ENCODE data around the gene VPS54.
"Not testable (repeated sequence)": the region's sequence is repeated elsewhere in the genome, so short reads cannot be mapped to it uniquely, and the experiment has no call there.

Gene VPS54

GRCh38 chr2:63990072-63990471 is 29.2 kb downstream of the VPS54 start:
- H3K4me1 ChIP-seq (ENCODE audit: control insufficient read depth in 1 of 2, insufficient read depth in 2 of 2, low read length in 2 of 2), result peaks cover 3 to 9% of the 10 kb centered on the region in 2 donors
- H3K36me3 ChIP-seq (ENCODE audit: control insufficient read depth in 1 of 2, insufficient read depth in 2 of 2, low read length in 2 of 2), result no peaks in the 10 kb centered on the region
- H3K27me3 ChIP-seq (ENCODE audit: low read depth, low read length), result no peaks in the 10 kb centered on the region
- H3K4me3 ChIP-seq (ENCODE audit: low read depth in 1 of 2, low read length in 2 of 2), result no peak overlapping the region
- no peak overlapping the region for H3K27ac ChIP-seq (ENCODE audit: low read length)
- no peaks in the 10 kb centered on the region for H3K9me3 ChIP-seq (ENCODE audit: control insufficient read depth in 1 of 2, low read length in 2 of 2)

- peaks cover 3 to 13% of the 10 kb centered on the region in 2 donors for H3K4me1 ChIP-seq (ENCODE audit: control insufficient read depth in 1 of 2, insufficient read depth in 2 of 2, low read length in 2 of 2)
- not testable (repeated sequence) for H3K27ac ChIP-seq (ENCODE audit: low read length); H3K27me3 ChIP-seq (ENCODE audit: low read depth, low read length); H3K4me3 ChIP-seq (ENCODE audit: low read depth in 1 of 2, low read length in 2 of 2); H3K9me3 ChIP-seq (ENCODE audit: control insufficient read depth in 1 of 2, low read length in 2 of 2); H3K36me3 ChIP-seq (ENCODE audit: control insufficient read depth in 1 of 2, insufficient read depth in 2 of 2, low read length in 2 of 2)
Observed at GRCh38 chr2:63988842-63989436, 30.3 kb downstream of the VPS54 start.

- H3K9me3 ChIP-seq (ENCODE audit: control insufficient read depth in 1 of 2, low read length in 2 of 2), result no peaks in the 10 kb centered on the region
- no peak overlapping the region for H3K4me3 ChIP-seq (ENCODE audit: low read depth in 1 of 2, low read length in 2 of 2)
- H3K27ac ChIP-seq (ENCODE audit: low read length), result no peak overlapping the region
- H3K27me3 ChIP-seq (ENCODE audit: low read depth, low read length), result no peaks in the 10 kb centered on the region
- H3K4me1 ChIP-seq (ENCODE audit: control insufficient read depth in 1 of 2, insufficient read depth in 2 of 2, low read length in 2 of 2), result peaks cover 3 to 13% of the 10 kb centered on the region in 2 donors
- peaks cover 0 to 18% of the 10 kb centered on the region in 2 donors for H3K36me3 ChIP-seq (ENCODE audit: control insufficient read depth in 1 of 2, insufficient read depth in 2 of 2, low read length in 2 of 2)
Observed at GRCh38 chr2:63984606-63985359, 34.4 kb downstream of the VPS54 start.

GRCh38 chr2:63983986-63984605 is 35.1 kb downstream of the VPS54 start:
- Histone ChIP-seq H3K27me3 (ENCODE audit: low read depth, low read length) (no peaks in the 10 kb centered on the region), H3K4me1 (ENCODE audit: control insufficient read depth in 1 of 2, insufficient read depth in 2 of 2, low read length in 2 of 2) (peaks cover 3 to 13% of the 10 kb centered on the region in 2 donors), H3K4me3 (ENCODE audit: low read depth in 1 of 2, low read length in 2 of 2) (no peak overlapping the region), H3K9me3 (ENCODE audit: control insufficient read depth in 1 of 2, low read length in 2 of 2) (no peaks in the 10 kb centered on the region), H3K36me3 (ENCODE audit: control insufficient read depth in 1 of 2, insufficient read depth in 2 of 2, low read length in 2 of 2) (peaks cover 0 to 18% of the 10 kb centered on the region in 2 donors), H3K27ac (ENCODE audit: low read length) (no peak overlapping the region)

DNA sequence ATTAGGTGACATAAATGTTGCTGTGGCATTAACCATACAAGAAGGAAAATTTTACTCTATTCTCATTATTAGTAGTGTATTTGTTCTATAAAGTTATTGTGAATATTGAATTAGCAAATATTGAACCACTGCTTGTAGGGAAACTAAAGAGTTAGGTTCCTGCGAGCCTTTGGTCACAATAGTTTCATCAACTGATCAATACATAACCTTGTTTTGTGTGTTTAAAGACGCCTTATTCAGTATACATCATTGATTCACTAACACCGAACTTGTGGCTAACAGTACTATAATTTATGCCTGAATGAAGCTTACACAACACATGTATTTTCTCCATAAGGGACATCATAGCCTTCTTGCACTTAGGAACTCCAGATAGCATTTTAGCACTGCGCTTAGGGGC is 36.9 kb downstream of the VPS54 start:
- no peak overlapping the region for H3K27ac ChIP-seq (ENCODE audit: low read length)
- no peaks in the 10 kb centered on the region for H3K27me3 ChIP-seq (ENCODE audit: low read depth, low read length)
- H3K9me3 ChIP-seq (ENCODE audit: control insufficient read depth in 1 of 2, low read length in 2 of 2), result no peaks in the 10 kb centered on the region
- H3K36me3 ChIP-seq (ENCODE audit: control insufficient read depth in 1 of 2, insufficient read depth in 2 of 2, low read length in 2 of 2), result peaks cover 0 to 18% of the 10 kb centered on the region in 2 donors
- peaks cover 3 to 13% of the 10 kb centered on the region in 2 donors for H3K4me1 ChIP-seq (ENCODE audit: control insufficient read depth in 1 of 2, insufficient read depth in 2 of 2, low read length in 2 of 2)
- H3K4me3 ChIP-seq (ENCODE audit: low read depth in 1 of 2, low read length in 2 of 2), result no peak overlapping the region

DNA sequence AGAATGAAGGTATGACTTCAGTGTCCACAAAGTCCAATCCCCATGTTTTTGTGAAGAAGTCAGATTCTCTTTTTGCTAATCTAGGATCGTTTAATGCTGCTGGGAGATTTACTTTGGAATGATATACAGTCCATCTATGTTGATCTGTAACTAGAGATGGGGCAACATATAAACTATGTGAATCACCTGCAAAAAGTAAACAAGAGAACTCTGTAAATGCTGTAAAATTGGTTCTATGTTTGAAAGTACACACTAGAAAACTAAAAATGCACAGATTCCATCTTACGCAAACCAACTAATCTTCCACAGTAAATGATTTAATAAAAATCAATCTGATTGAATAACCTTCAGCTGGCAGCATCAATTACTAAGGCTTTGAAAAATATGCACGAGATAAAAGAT is 37.5 kb downstream of the VPS54 start:
- no peak overlapping the region for H3K27ac ChIP-seq (ENCODE audit: low read length)
- H3K36me3 ChIP-seq (ENCODE audit: control insufficient read depth in 1 of 2, insufficient read depth in 2 of 2, low read length in 2 of 2), result peaks cover 0 to 18% of the 10 kb centered on the region in 2 donors
- H3K4me3 ChIP-seq (ENCODE audit: low read depth in 1 of 2, low read length in 2 of 2), result no peak overlapping the region
- H3K9me3 ChIP-seq (ENCODE audit: control insufficient read depth in 1 of 2, low read length in 2 of 2), result no peaks in the 10 kb centered on the region
- H3K4me1 ChIP-seq (ENCODE audit: control insufficient read depth in 1 of 2, insufficient read depth in 2 of 2, low read length in 2 of 2), result peaks cover 3 to 8% of the 10 kb centered on the region in 2 donors
- no peaks in the 10 kb centered on the region for H3K27me3 ChIP-seq (ENCODE audit: low read depth, low read length)

- H3K36me3 ChIP-seq (ENCODE audit: control insufficient read depth in 1 of 2, insufficient read depth in 2 of 2, low read length in 2 of 2), result peaks cover 0 to 23% of the 10 kb centered on the region in 2 donors
- H3K4me3 ChIP-seq (ENCODE audit: low read depth in 1 of 2, low read length in 2 of 2), result no peak overlapping the region
- H3K27ac ChIP-seq (ENCODE audit: low read length), result no peak overlapping the region
- H3K27me3 ChIP-seq (ENCODE audit: low read depth, low read length), result no peaks in the 10 kb centered on the region
- H3K9me3 ChIP-seq (ENCODE audit: control insufficient read depth in 1 of 2, low read length in 2 of 2), result no peaks in the 10 kb centered on the region
- peaks cover 3 to 8% of the 10 kb centered on the region in 2 donors for H3K4me1 ChIP-seq (ENCODE audit: control insufficient read depth in 1 of 2, insufficient read depth in 2 of 2, low read length in 2 of 2)
Observed at GRCh38 chr2:63980794-63981193, 38.4 kb downstream of the VPS54 start.

DNA sequence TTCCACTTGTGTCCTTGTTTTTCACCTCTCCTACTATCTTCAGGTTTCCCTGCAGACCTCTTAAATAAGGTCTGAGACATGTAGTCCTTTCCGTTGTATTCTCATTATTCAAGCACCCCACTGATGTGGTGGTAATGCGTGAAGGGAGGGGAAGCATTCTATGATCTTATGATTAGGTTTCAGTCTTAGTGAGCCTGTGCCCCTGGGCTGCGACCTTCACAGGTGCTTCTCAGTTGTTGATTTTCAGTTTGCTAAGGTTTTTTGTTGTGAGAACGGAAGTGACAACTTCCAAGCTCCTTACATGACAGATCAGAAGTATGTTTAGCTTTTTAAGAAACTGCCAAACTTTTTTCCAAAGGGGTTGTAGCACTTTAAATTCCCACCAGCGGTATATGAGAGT is 41.3 kb downstream of the VPS54 start:
- Histone ChIP-seq H3K4me1 (ENCODE audit: control insufficient read depth in 1 of 2, insufficient read depth in 2 of 2, low read length in 2 of 2) (no peaks in the 10 kb centered on the region), H3K27ac (ENCODE audit: low read length) (no peak overlapping the region), H3K9me3 (ENCODE audit: control insufficient read depth in 1 of 2, low read length in 2 of 2) (no peaks in the 10 kb centered on the region), H3K36me3 (ENCODE audit: control insufficient read depth in 1 of 2, insufficient read depth in 2 of 2, low read length in 2 of 2) (peaks cover 0 to 32% of the 10 kb centered on the region in 2 donors), H3K4me3 (ENCODE audit: low read depth in 1 of 2, low read length in 2 of 2) (no peak overlapping the region), H3K27me3 (ENCODE audit: low read depth, low read length) (no peaks in the 10 kb centered on the region)

DNA sequence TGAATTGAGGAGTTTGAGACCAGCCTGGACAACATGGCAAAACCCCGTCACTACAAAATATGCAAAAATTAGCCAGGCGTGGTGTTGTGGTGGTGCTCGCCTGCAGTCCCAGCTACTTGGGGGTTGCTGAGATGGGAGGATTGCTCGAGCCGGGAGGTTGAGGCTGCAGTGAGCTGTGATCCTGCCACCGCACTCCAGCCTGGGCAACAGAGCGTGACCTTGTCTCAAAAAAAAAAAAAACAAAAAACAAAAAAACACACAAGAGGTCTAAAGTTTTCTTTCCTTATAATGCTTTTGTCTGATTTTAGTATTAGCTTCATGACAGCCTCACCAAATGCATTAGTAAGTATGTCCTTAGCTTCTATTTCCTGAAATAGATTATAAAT is 43.1 kb downstream of the VPS54 start:
- Histone ChIP-seq H3K27ac (ENCODE audit: low read length) (no peak overlapping the region), H3K27me3 (ENCODE audit: low read depth, low read length) (no peaks in the 10 kb centered on the region), H3K4me1 (ENCODE audit: control insufficient read depth in 1 of 2, insufficient read depth in 2 of 2, low read length in 2 of 2) (no peaks in the 10 kb centered on the region), H3K36me3 (ENCODE audit: control insufficient read depth in 1 of 2, insufficient read depth in 2 of 2, low read length in 2 of 2) (peaks cover 0 to 30% of the 10 kb centered on the region in 2 donors), H3K4me3 (ENCODE audit: low read depth in 1 of 2, low read length in 2 of 2) (no peak overlapping the region), H3K9me3 (ENCODE audit: control insufficient read depth in 1 of 2, low read length in 2 of 2) (no peaks in the 10 kb centered on the region)

- peaks cover 0 to 35% of the 10 kb centered on the region in 2 donors for H3K36me3 ChIP-seq (ENCODE audit: control insufficient read depth in 1 of 2, insufficient read depth in 2 of 2, low read length in 2 of 2)
- no peaks in the 10 kb centered on the region for H3K27me3 ChIP-seq (ENCODE audit: low read depth, low read length)
- H3K4me1 ChIP-seq (ENCODE audit: control insufficient read depth in 1 of 2, insufficient read depth in 2 of 2, low read length in 2 of 2), result no peaks in the 10 kb centered on the region
- H3K4me3 ChIP-seq (ENCODE audit: low read depth in 1 of 2, low read length in 2 of 2), result no peak overlapping the region
- no peaks in the 10 kb centered on the region for H3K9me3 ChIP-seq (ENCODE audit: control insufficient read depth in 1 of 2, low read length in 2 of 2)
- no peak overlapping the region for H3K27ac ChIP-seq (ENCODE audit: low read length)
Observed at GRCh38 chr2:63975437-63976124, 43.6 kb downstream of the VPS54 start.

GRCh38 chr2:63975036-63975435 is 44.2 kb downstream of the VPS54 start:
- not testable (repeated sequence) for H3K4me1 ChIP-seq (ENCODE audit: control insufficient read depth in 1 of 2, insufficient read depth in 2 of 2, low read length in 2 of 2); H3K4me3 ChIP-seq (ENCODE audit: low read depth in 1 of 2, low read length in 2 of 2); H3K27me3 ChIP-seq (ENCODE audit: low read depth, low read length); H3K27ac ChIP-seq (ENCODE audit: low read length); H3K9me3 ChIP-seq (ENCODE audit: control insufficient read depth in 1 of 2, low read length in 2 of 2)
- H3K36me3 ChIP-seq (ENCODE audit: control insufficient read depth in 1 of 2, insufficient read depth in 2 of 2, low read length in 2 of 2), result peaks cover 0 to 35% of the 10 kb centered on the region in 2 donors

All from muscle layer of duodenum (tissue), 2 donors.